GM06990 (cell line): ENCODE data around the gene KRT36.

ENCODE experiments used
- DNase-seq: peaks from one replicate; pipeline ENCODE4 v3.0.0-alpha.2; 2011; ENCODE audit not compliant: insufficient read length; ENCODE audit errors: extremely low read depth
- H3K27me3 ChIP-seq: replicated peaks from 2 replicates; pipeline ENCODE4 v1.6.0; 2011; ENCODE audit warnings: low read length; ENCODE audit not compliant: control insufficient read depth, insufficient read depth
- H3K36me3 ChIP-seq: 2 replicates; pipeline ENCODE4 v1.5.1; 2011; ENCODE audit warnings: low read length; ENCODE audit not compliant: control insufficient read depth, insufficient read depth
- H3K4me3 ChIP-seq: replicated peaks from 2 replicates; pipeline ENCODE4 v1.5.1; 2011; ENCODE audit warnings: low read depth, mild to moderate bottlenecking, control low read depth, low read length
- TF ChIP-seq, protein P1 (sequence below): IDR thresholded peaks from 2 replicates; pipeline ENCODE4 v1.5.1; 2011; ENCODE audit warnings: low read length, control low read depth, mild to moderate bottlenecking, inconsistent platforms; ENCODE audit not compliant: insufficient read depth, poor library complexity, severe bottlenecking

Gene KRT36

DNA sequence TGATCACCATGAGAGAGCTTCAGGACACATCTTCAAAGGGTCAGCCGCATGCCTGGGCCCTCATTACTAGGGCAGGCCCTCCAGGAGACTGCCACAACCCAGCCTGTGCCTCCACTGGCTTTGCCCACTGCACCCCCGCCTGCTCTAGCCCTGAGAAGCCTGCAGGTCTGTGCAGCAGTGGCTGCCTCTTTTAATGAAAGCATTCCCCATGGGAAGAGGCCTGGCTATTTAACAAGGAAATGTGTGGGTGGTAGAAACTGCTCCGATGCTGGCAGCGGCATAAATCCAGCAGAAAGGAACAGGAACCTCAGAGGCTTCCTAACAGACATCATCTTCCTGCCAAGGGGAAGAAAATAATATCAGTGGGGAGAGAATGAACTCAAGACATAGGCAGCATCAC, 22.1 kb downstream of the KRT36 start:
- no peak for DNase-seq
- no peaks in the 10 kb centered on the region; the same call in 1 of the 2 replicates for H3K27me3 ChIP-seq
- TF ChIP-seq, protein P1, sequence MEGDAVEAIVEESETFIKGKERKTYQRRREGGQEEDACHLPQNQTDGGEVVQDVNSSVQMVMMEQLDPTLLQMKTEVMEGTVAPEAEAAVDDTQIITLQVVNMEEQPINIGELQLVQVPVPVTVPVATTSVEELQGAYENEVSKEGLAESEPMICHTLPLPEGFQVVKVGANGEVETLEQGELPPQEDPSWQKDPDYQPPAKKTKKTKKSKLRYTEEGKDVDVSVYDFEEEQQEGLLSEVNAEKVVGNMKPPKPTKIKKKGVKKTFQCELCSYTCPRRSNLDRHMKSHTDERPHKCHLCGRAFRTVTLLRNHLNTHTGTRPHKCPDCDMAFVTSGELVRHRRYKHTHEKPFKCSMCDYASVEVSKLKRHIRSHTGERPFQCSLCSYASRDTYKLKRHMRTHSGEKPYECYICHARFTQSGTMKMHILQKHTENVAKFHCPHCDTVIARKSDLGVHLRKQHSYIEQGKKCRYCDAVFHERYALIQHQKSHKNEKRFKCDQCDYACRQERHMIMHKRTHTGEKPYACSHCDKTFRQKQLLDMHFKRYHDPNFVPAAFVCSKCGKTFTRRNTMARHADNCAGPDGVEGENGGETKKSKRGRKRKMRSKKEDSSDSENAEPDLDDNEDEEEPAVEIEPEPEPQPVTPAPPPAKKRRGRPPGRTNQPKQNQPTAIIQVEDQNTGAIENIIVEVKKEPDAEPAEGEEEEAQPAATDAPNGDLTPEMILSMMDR, result no peak
- H3K4me3 ChIP-seq, result no peak overlapping the region
- no peaks in the 10 kb centered on the region for H3K36me3 ChIP-seq

DNA sequence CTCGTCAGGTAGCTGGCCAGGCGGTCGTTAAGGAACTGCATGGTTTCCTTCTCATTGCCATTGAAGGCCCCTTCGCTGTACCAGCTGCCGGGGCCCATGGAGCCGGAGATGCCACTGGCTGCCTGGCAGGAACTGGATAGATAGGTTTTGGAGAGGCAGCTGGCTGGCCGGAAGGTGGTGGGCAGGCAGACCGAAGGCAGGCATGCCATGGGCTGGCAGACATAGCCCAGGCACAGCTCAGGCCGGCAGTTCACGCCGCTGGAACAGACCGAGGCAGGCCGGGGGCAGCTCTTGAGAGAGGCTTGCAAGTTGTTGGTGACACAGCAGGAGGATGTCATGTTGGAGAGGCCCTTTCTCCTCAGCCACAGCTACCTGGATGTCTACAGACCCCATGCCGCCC, 22.7 kb downstream of the KRT36 start, which contains the start of gene KRT32:
TSS of gene KRT32 (minus strand) at position 399 of the 400 bp plus-strand sequence. CDS start at position 338, 61 bp downstream.
- no peak for DNase-seq
- TF ChIP-seq, protein P1, result no peak
- Histone ChIP-seq H3K4me3 (no peak within 1 kb of the TSS), H3K27me3 (no peaks in the 10 kb centered on the region; the same call in 1 of the 2 replicates), H3K36me3 (no peaks in the 10 kb centered on the region)

GRCh38 chr17:41464682-41465081, 25.0 kb downstream of the KRT36 start:
- Histone ChIP-seq H3K4me3 (no peak overlapping the region), H3K36me3 (no peaks in the 10 kb centered on the region), H3K27me3 (no peaks in the 10 kb centered on the region; the same call in 1 of the 2 replicates)
- TF ChIP-seq, protein P1, result no peak
- no peak for DNase-seq

- TF ChIP-seq, protein P1, result no peak
- Histone ChIP-seq H3K27me3 (no peaks in the 10 kb centered on the region; the same call in 1 of the 2 replicates), H3K4me3 (no peak overlapping the region), H3K36me3 (no peaks in the 10 kb centered on the region)
- no peak for DNase-seq
These were observed 25.5 kb downstream of the KRT36 start for GRCh38 chr17:41464173-41464572.

GRCh38 chr17:41463746-41464145, 26.0 kb downstream of the KRT36 start:
- DNase-seq, result no peak
- TF ChIP-seq, protein P1, result no peak
- Histone ChIP-seq H3K4me3 (no peak overlapping the region), H3K36me3 (no peaks in the 10 kb centered on the region), H3K27me3 (no peaks in the 10 kb centered on the region; the same call in 1 of the 2 replicates)

DNA sequence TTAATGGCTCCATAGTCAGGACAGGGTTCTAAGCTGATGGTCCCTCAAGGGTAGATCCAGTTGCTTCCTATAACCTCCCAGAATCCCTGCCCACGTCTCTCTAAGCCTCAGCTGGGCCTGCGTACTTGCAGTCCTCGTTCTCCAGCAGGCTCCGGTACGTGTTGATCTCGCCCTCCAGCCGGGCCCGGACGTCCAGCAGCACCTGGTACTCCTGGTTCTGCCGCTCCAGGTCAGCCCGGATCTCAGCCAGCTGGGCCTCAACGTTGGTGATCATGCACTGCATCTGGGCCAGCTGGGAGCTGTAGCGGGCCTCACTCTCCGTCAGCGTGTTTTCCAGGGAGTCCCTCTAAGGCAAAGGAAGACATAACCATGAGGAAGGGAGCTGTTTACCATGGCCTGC, 27.0 kb downstream of the KRT36 start:
- DNase-seq, result no peak
- TF ChIP-seq, protein P1, result no peak
- Histone ChIP-seq H3K4me3 (no peak overlapping the region), H3K36me3 (no peaks in the 10 kb centered on the region), H3K27me3 (no peaks in the 10 kb centered on the region; the same call in 1 of the 2 replicates)
